ENCODE results near the gene SMIM14.
A peak's percentile ranks its signal among the peaks of the same experiment; 100 is the strongest.
"Not testable (repeated sequence)": the region's sequence is repeated elsewhere in the genome, so short reads cannot be mapped to it uniquely, and the experiment has no call there.

SMIM14 gene

DNA sequence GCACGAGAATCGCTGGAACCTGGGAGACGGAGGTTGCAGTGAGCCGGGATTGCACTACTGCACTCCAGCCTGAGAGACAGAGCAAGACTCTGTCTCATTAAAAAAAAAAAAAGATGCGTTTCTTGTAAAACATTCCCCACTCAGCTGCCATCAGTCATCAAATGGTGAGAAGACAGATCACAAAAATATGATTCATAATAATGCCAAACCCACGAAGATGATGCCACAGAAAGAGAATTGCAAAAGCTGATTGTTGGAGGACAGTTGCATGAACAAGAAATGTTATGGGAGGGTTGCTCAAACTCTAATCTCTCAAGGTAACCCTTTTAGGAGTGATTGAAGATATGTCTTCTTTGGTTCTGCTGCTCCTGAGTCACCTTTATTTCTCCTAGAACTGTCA, 21.4 kb upstream of the SMIM14 start:
- TF ChIP-seq POLR2AphosphoS5 (IDR thresholded peaks at IDR 0.05; ENCODE audit: low read depth, low read length) (no peak), POLR2A (IDR thresholded peaks at IDR 0.05; ENCODE audit: low read depth, low read length) (no peak), TAF1 (IDR thresholded peaks at IDR 0.05; ENCODE audit: borderline replicate concordance, low read depth, low read length) (no peak)
- no peak for DNase-seq (ENCODE audit: insufficient read length)
- FAIRE-seq = no peak

GRCh38 chr4:39658756-39659155, 20.1 kb upstream of the SMIM14 start:
- DNase-seq (ENCODE audit: insufficient read length) (no peak), FAIRE-seq (no peak)
- TF ChIP-seq TAF1 (IDR thresholded peaks at IDR 0.05; ENCODE audit: borderline replicate concordance, low read depth, low read length) = no peak
- no peak for TF ChIP-seq POLR2A (IDR thresholded peaks at IDR 0.05; ENCODE audit: low read depth, low read length)
- no peak for TF ChIP-seq POLR2AphosphoS5 (IDR thresholded peaks at IDR 0.05; ENCODE audit: low read depth, low read length)

- TF ChIP-seq TAF1 (IDR thresholded peaks at IDR 0.05; ENCODE audit: borderline replicate concordance, low read depth, low read length) = no peak
- TF ChIP-seq POLR2A (IDR thresholded peaks at IDR 0.05; ENCODE audit: low read depth, low read length) = no peak
- TF ChIP-seq POLR2AphosphoS5 (IDR thresholded peaks at IDR 0.05; ENCODE audit: low read depth, low read length) = no peak
- peak; percentile 54 for FAIRE-seq
Measured at GRCh38 chr4:39657465-39657864, 18.8 kb upstream of the SMIM14 start.

GRCh38 chr4:39656638-39657037, 18.0 kb upstream of the SMIM14 start:
- DNase-seq (ENCODE audit: insufficient read length) = not testable (repeated sequence)
- peak; percentile 24 for FAIRE-seq

More at GRCh38 chr4:39657465-39657864, 18.8 kb upstream of the SMIM14 start:
- no peak for DNase-seq (ENCODE audit: insufficient read length)

DNA sequence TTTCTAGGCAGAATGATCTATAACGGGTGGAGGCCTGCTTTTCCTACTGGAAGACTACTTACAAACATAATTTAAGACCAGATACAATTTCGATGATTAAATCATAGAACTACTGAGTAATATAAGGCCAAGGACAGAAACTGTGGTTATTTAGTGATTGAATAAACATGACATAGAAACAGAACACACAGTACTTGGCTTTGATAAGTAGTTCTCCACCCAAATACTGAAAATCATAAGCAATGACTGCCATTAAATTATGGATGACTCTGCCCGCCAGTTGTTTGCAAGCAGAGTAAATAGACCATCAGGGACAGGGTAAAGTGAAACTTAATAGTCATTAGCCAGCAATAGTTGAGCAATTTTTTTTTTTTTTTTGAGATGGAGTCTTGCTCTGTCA, 17.2 kb upstream of the SMIM14 start:
- FAIRE-seq = peak; percentile 64

DNA sequence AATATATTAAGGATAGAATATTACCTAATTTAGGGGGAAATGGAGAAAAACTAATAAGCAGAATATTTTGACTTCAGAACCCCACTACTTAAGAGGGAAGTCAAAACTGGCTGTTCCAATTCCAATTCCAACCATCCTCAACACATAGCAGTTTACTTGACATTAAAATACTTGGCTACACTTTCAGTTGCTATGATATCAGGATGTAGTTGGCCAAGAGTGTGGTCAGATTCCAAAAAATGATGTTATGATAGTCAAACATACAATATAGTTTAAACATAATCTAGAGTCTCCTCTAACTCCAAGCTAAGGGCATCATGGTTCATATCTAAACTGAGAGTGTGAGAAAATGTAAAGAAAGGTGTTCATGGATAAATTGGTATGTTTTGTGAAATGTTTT, 16.5 kb upstream of the SMIM14 start:
- FAIRE-seq (no peak), DNase-seq (ENCODE audit: insufficient read length) (no peak)
- no peak for TF ChIP-seq POLR2AphosphoS5 (IDR thresholded peaks at IDR 0.05; ENCODE audit: low read depth, low read length)
- no peak for TF ChIP-seq POLR2A (IDR thresholded peaks at IDR 0.05; ENCODE audit: low read depth, low read length)
- no peak for TF ChIP-seq TAF1 (IDR thresholded peaks at IDR 0.05; ENCODE audit: borderline replicate concordance, low read depth, low read length)

More for the DNA sequence above, 17.2 kb upstream of the SMIM14 start:
- TF ChIP-seq POLR2AphosphoS5 (IDR thresholded peaks at IDR 0.05; ENCODE audit: low read depth, low read length) (no peak), TAF1 (IDR thresholded peaks at IDR 0.05; ENCODE audit: borderline replicate concordance, low read depth, low read length) (no peak), POLR2A (IDR thresholded peaks at IDR 0.05; ENCODE audit: low read depth, low read length) (no peak)
- no peak for DNase-seq (ENCODE audit: insufficient read length)

DNA sequence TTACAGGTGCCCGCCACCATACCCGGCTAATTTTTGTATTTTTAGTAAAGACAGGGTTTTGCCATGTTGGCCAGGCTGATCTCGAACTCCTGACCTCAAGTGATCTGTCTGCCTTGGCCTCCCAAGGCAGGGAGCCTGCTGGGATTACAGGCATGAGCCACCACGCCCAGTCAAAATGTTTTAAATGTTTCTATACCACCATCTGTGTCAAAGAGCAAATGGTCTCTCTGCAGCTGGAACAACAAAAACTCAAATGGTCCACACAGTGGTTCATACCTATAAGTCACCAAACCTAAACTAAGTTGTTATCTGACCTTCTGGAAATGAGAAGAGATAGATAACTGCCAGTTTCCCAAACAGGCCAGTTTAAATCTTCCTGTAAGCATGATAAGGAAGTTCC, 12.9 kb upstream of the SMIM14 start:
- not testable (repeated sequence) for FAIRE-seq; DNase-seq (ENCODE audit: insufficient read length)

DNA sequence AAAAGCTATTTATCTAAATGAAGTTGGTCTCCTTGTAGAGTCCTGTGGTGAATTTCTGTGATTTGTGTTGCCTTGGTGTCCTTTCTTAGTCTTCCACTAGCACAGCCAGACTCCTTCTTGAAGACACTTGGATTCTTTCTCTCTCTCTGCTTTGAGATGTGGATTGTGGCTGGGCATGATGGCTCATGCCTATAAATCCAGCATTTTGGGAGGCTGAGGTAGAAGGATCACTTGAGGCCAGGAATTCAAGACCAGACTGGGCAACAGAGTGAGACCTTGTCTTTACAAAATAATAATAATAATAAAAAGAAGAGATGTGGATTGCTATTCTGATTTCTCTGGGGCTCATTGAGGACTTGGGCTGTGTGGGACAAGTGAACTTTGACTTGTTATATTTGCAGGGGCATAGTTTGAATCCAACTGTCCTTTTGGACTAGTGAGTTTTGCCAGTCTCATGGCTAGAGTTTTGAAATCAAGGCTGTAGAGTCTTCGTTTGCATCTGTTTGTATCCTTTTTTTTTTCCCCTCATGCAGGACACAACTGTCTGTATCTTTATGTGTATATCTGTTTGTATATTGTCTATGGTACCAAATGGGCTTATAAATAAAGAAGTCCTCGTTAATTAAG, 11.1 kb upstream of the SMIM14 start:
- no peak for DNase-seq (ENCODE audit: insufficient read length)
- TF ChIP-seq POLR2AphosphoS5 (IDR thresholded peaks at IDR 0.05; ENCODE audit: low read depth, low read length) = no peak
- no peak for TF ChIP-seq POLR2A (IDR thresholded peaks at IDR 0.05; ENCODE audit: low read depth, low read length)
- no peak for TF ChIP-seq TAF1 (IDR thresholded peaks at IDR 0.05; ENCODE audit: borderline replicate concordance, low read depth, low read length)

DNA sequence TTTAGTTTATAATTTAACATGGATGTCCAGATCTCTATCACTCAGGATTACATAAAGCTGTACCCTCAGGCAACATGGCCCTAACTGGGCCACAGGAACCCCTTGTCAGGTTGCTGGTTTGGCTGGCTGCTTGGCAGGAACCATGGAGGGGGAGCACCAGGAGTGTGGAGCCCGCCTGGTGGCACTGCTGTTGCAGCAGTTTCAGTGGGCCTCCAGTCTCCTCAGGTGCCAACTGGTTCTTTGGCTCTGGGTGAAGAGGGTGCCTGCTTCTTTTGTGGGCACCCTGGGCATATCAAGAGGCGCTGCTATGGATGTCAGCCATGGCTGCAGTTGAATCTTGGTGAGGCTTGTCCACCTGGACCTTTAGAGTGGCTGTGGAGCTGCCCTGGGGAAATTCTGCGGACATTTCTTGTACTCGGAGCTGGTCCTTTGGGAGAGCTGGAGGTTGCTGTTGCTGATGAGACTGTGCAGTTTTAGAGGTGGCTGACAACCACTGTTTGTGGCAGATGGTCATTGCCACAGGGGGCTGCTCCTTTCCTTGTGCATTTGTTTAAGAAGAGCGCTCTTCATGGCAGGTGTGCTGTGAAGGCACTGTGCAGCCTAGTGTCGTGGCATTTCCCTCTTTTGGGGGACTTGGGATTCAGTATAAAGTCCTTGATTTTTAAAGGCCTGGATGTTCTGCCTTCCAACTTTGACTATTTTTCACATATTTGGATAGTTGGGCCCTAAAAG, 10.3 kb upstream of the SMIM14 start:
- TF ChIP-seq TAF1 (IDR thresholded peaks at IDR 0.05; ENCODE audit: borderline replicate concordance, low read depth, low read length) = no peak
- no peak for TF ChIP-seq POLR2AphosphoS5 (IDR thresholded peaks at IDR 0.05; ENCODE audit: low read depth, low read length)
- TF ChIP-seq POLR2A (IDR thresholded peaks at IDR 0.05; ENCODE audit: low read depth, low read length) = no peak
- no peak for DNase-seq (ENCODE audit: insufficient read length)
- peak; percentile 5 for FAIRE-seq

More for the DNA sequence above, 11.1 kb upstream of the SMIM14 start:
- no peak for FAIRE-seq

GRCh38 chr4:39648213-39648612, 9.5 kb upstream of the SMIM14 start:
- no peak for DNase-seq (ENCODE audit: insufficient read length)
- FAIRE-seq = no peak
- no peak for TF ChIP-seq POLR2A (IDR thresholded peaks at IDR 0.05; ENCODE audit: low read depth, low read length)
- TF ChIP-seq POLR2AphosphoS5 (IDR thresholded peaks at IDR 0.05; ENCODE audit: low read depth, low read length) = no peak
- TF ChIP-seq TAF1 (IDR thresholded peaks at IDR 0.05; ENCODE audit: borderline replicate concordance, low read depth, low read length) = no peak

- FAIRE-seq = no peak
- DNase-seq (ENCODE audit: insufficient read length) = no peak
- TF ChIP-seq POLR2AphosphoS5 (IDR thresholded peaks at IDR 0.05; ENCODE audit: low read depth, low read length) (no peak), TAF1 (IDR thresholded peaks at IDR 0.05; ENCODE audit: borderline replicate concordance, low read depth, low read length) (no peak), POLR2A (IDR thresholded peaks at IDR 0.05; ENCODE audit: low read depth, low read length) (no peak)
Measured at GRCh38 chr4:39642885-39643552, 4.4 kb upstream of the SMIM14 start.

DNA sequence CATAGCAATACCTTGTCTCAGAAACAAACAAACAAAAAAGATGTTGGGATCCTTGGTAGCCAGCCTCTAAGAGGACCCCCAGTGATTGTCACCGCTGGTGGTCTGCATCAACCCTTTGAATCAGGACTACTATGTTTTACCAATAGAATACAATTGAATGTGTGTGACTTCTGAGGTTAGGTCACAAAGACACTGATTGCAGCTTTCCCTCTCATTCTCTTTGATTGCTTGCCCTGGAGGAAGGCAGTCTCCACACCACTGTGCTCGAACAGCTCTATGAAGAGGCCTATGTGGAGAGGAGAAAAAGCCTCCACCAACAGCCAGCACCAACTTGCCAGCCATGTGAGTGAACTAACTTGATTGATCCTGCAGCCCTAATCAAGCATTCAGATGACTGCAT, 2.8 kb upstream of the SMIM14 start:
- no peak for FAIRE-seq
- no peak for TF ChIP-seq POLR2A (IDR thresholded peaks at IDR 0.05; ENCODE audit: low read depth, low read length)
- TF ChIP-seq TAF1 (IDR thresholded peaks at IDR 0.05; ENCODE audit: borderline replicate concordance, low read depth, low read length) = no peak
- no peak for TF ChIP-seq POLR2AphosphoS5 (IDR thresholded peaks at IDR 0.05; ENCODE audit: low read depth, low read length)
- no peak for DNase-seq (ENCODE audit: insufficient read length)

Measured in GM12892 (cell line).